HUES64 (cell line): ENCODE measurements around the gene KIF15.

Experiments
- H3K27ac ChIP-seq: 2 replicates; pipeline ENCODE4 v1.7.0; 2013; ENCODE audit warnings: low read depth, low read length, inconsistent platforms
- H3K27me3 ChIP-seq: 2 replicates; pipeline ENCODE4 v1.6.1; 2013; ENCODE audit warnings: mild to moderate bottlenecking, low read length; ENCODE audit not compliant: insufficient read depth
- H3K36me3 ChIP-seq: 2 replicates; pipeline ENCODE4 v1.6.1; 2013; ENCODE audit warnings: mild to moderate bottlenecking, low read length; ENCODE audit not compliant: insufficient read depth
- H3K4me1 ChIP-seq: 2 replicates; pipeline ENCODE4 v1.6.1; 2013; ENCODE audit warnings: mild to moderate bottlenecking, low read length, moderate library complexity; ENCODE audit not compliant: insufficient read depth
- H3K4me3 ChIP-seq: 2 replicates; pipeline ENCODE4 v1.5.1; 2013; ENCODE audit warnings: mild to moderate bottlenecking, low read length, moderate library complexity
- H3K9ac ChIP-seq: 2 replicates; pipeline ENCODE4 v1.6.1; 2013; ENCODE audit warnings: mild to moderate bottlenecking, low read depth, low read length
- H3K9me3 ChIP-seq: 2 replicates; pipeline ENCODE4 v1.6.1; 2013; ENCODE audit warnings: low read depth, low read length; ENCODE audit not compliant: insufficient read depth
- WGBS: fragments of 150-250, 120-280 bp; methylation state at CpG from one replicate; pipeline ENCODE4 v1.1.7; 2013; ENCODE audit warnings: missing lambda C conversion rate; 5-methylcytosine and 5-hydroxymethylcytosine counted together

The KIF15 gene

GRCh38 chr3:44902628-44903027, 141.0 kb downstream of the KIF15 start:
- peaks cover 10% of the 10 kb centered on the region; the same call in 1 of the 2 replicates for H3K4me1 ChIP-seq
- H3K9me3 ChIP-seq, result peaks cover 2% of the 10 kb centered on the region; the same call in 1 of the 2 replicates
- 92% methylated on average over 4 of the region's 4 CpGs for WGBS
- H3K4me3 ChIP-seq, result no peak overlapping the region
- no peak overlapping the region for H3K9ac ChIP-seq
- no peaks in the 10 kb centered on the region for H3K36me3 ChIP-seq
- H3K27ac ChIP-seq, result no peak overlapping the region
- H3K27me3 ChIP-seq, result no peaks in the 10 kb centered on the region
